Lung (tissue), 12 donors: ENCODE data around the gene ULK2. TPM values are rescaled to one million over a fixed set of nuclear protein-coding genes. Genes with fewer than 3 reads are reported as not detected.
A peak's percentile ranks its signal among the peaks of the same experiment; 100 is the strongest.

Experiments used
- ATAC-seq: fragments of 200-7000 bp; cut with Tn5 transposase; one replicate; pipeline ENCODE4 v1.9.1; 2020; ENCODE audit warnings: moderate number of reproducible peaks; ENCODE audit not compliant: insufficient read depth, low FRiP score
- DNase-seq, 3 donors: peaks; one replicate each; pipeline ENCODE4 v3.0.0-alpha.2; 2013 to 2017
- H3K27ac ChIP-seq, 2 donors: one replicate each; pipeline ENCODE4 v1.5.1; 2013; ENCODE audit warnings: mild to moderate bottlenecking in 2 of 2, moderate library complexity in 2 of 2, control low read depth in 1 of 2, inconsistent platforms in 1 of 2, low read depth in 1 of 2, low read length in 1 of 2
- H3K27me3 ChIP-seq, 3 donors: one replicate each; pipeline ENCODE4 v1.5.1; 2013; ENCODE audit warnings: low read length in 2 of 3; ENCODE audit not compliant: control insufficient read depth in 3 of 3, insufficient read depth in 3 of 3
- H3K36me3 ChIP-seq, 4 donors: one replicate each; pipeline ENCODE4 v1.5.1; 2013; ENCODE audit warnings: low read length in 4 of 4, mild to moderate bottlenecking in 1 of 4, moderate library complexity in 1 of 4; ENCODE audit not compliant: control insufficient read depth in 4 of 4, insufficient read depth in 4 of 4
- H3K4me1 ChIP-seq, 5 donors: one replicate each; pipeline ENCODE4 v1.5.1; 2013; ENCODE audit warnings: low read length in 5 of 5, mild to moderate bottlenecking in 2 of 5, moderate library complexity in 1 of 5; ENCODE audit not compliant: control insufficient read depth in 5 of 5, insufficient read depth in 5 of 5
- H3K4me3 ChIP-seq: one replicate; pipeline ENCODE4 v1.5.1; 2013; ENCODE audit warnings: mild to moderate bottlenecking, control low read depth, moderate library complexity
- H3K9ac ChIP-seq, 2 donors: one replicate each; pipeline ENCODE4 v1.5.1; 2013; ENCODE audit warnings: low read length in 2 of 2, control low read depth in 1 of 2; ENCODE audit not compliant: insufficient read depth in 1 of 2
- H3K9me3 ChIP-seq, 4 donors: one replicate each; pipeline ENCODE4 v1.5.1; 2013; ENCODE audit warnings: low read length in 3 of 4, mild to moderate bottlenecking in 1 of 4, moderate library complexity in 1 of 4; ENCODE audit not compliant: control insufficient read depth in 4 of 4, insufficient read depth in 3 of 4
- WGBS, 2 donors: extraction: QIAGEN DNeasy Blood & Tissue Kit; methylation state at CpG; one replicate each; pipeline ENCODE4 v1.1.7; 2013; 5-methylcytosine and 5-hydroxymethylcytosine counted together
- polyA plus RNA-seq, 2 donors: library from polyadenylated mRNA; stranded (reverse); fragments of 200-250 nt; gene quantifications; one replicate each; pipeline ENCODE4 v1.2.1, GENCODE V29; 2013
- total RNA-seq, 2 donors: library from RNA; depleted of rRNA in 1 of 2; stranded (reverse); fragments of >200 nt in 1 of 2; gene quantifications; one replicate each; pipeline ENCODE4 v1.2.1, GENCODE V29; 2014 to 2021
- TF ChIP-seq, protein P1 (sequence below): IDR thresholded peaks from 2 replicates; pipeline ENCODE4 v1.5.1; 2012; ENCODE audit warnings: mild to moderate bottlenecking; ENCODE audit errors: control extremely low read depth, extremely low read depth
- donor health status: control.
- donor health status: control.
- donor health status: Bipolar disorder and iron deficiency.
- donor health status: healthy.
- donor health status: DM: yes; HTN: yes; CAD: no.

ULK2 gene
- total and polyA plus RNA-seq, 4 donors: 5.8 to 61.4 (median 16.5) TPM

- peak; percentile 39 for ATAC-seq
- no peak overlapping the region for H3K9ac ChIP-seq
- no peaks in the 10 kb centered on the region for H3K27me3 ChIP-seq
- DNase-seq: peak; percentile 90 to 93 (median 92)
- peaks cover 9 to 23% (median 18%) of the 10 kb centered on the region in 5 donors for H3K4me1 ChIP-seq
- TF ChIP-seq, protein P1, sequence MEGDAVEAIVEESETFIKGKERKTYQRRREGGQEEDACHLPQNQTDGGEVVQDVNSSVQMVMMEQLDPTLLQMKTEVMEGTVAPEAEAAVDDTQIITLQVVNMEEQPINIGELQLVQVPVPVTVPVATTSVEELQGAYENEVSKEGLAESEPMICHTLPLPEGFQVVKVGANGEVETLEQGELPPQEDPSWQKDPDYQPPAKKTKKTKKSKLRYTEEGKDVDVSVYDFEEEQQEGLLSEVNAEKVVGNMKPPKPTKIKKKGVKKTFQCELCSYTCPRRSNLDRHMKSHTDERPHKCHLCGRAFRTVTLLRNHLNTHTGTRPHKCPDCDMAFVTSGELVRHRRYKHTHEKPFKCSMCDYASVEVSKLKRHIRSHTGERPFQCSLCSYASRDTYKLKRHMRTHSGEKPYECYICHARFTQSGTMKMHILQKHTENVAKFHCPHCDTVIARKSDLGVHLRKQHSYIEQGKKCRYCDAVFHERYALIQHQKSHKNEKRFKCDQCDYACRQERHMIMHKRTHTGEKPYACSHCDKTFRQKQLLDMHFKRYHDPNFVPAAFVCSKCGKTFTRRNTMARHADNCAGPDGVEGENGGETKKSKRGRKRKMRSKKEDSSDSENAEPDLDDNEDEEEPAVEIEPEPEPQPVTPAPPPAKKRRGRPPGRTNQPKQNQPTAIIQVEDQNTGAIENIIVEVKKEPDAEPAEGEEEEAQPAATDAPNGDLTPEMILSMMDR: no peak
- no peaks in the 10 kb centered on the region for H3K9me3 ChIP-seq
- WGBS, 2 donors: 12 to 18% methylated on average over 7 of the region's 7 CpGs
- H3K27ac ChIP-seq: peak overlapping the region; percentile 78 to 91
- H3K36me3 ChIP-seq: no peaks in the 10 kb centered on the region
- no peak overlapping the region for H3K4me3 ChIP-seq
These were observed 139.6 kb downstream of the ULK2 start for GRCh38 chr17:19728084-19728495.

GRCh38 chr17:19727501-19728078 is 140.1 kb downstream of the ULK2 start:
- Histone ChIP-seq H3K9me3 (no peaks in the 10 kb centered on the region), H3K36me3 (no peaks in the 10 kb centered on the region), H3K27ac (peak overlapping the region; percentile 78 to 91), H3K9ac (no peak overlapping the region), H3K27me3 (no peaks in the 10 kb centered on the region), H3K4me3 (no peak overlapping the region), H3K4me1 (peaks cover 9 to 23% (median 18%) of the 10 kb centered on the region in 5 donors)
- ATAC-seq (no peak), DNase-seq (peak; percentile 74 to 92 (median 90))
- TF ChIP-seq, protein P1: no peak
- WGBS, 2 donors: 50 to 81% methylated on average over 4 of the region's 4 CpGs

GRCh38 chr17:19726631-19727376 is 140.9 kb downstream of the ULK2 start:
- peak overlapping the region in 1 of 2 donors; percentile 18 for H3K9ac ChIP-seq
- no peaks in the 10 kb centered on the region for H3K36me3 ChIP-seq
- TF ChIP-seq, protein P1: no peak
- ATAC-seq: no peak
- H3K27ac ChIP-seq: peak overlapping the region; percentile 78 to 91
- no peaks in the 10 kb centered on the region for H3K9me3 ChIP-seq
- 81 to 85% methylated on average over 7 of the region's 7 CpGs for WGBS, 2 donors
- peaks cover 9 to 23% (median 18%) of the 10 kb centered on the region in 5 donors for H3K4me1 ChIP-seq
- no peak overlapping the region for H3K4me3 ChIP-seq
- DNase-seq: peak in 2 of 3 donors; percentile 20 to 34
- no peaks in the 10 kb centered on the region for H3K27me3 ChIP-seq
